ENCODE results near the gene LARP1. TPM values are rescaled to one million over a fixed set of nuclear protein-coding genes. Genes with fewer than 3 reads are reported as not detected.

The LARP1 gene
- total RNA-seq, 4 donors from 2014 or later: 79.7 to 128 (median 101) TPM

- H3K4me1 ChIP-seq: peaks cover 0 to 35% (median 19%) of the 10 kb centered on the region in 4 donors
- H3K9me3 ChIP-seq: no peaks in the 10 kb centered on the region
- intact Hi-C loops (cut with DNase I): no loop called here
- peaks cover 32 to 98% (median 93%) of the 10 kb centered on the region in 4 donors for H3K36me3 ChIP-seq
- no peaks in the 10 kb centered on the region for H3K27me3 ChIP-seq
- WGBS: 81% methylated on average over 5 of the region's 5 CpGs
- H3K27ac ChIP-seq (replicated peaks in 1 of 4): no peak overlapping the region
- no peak overlapping the region for H3K4me3 ChIP-seq
- TF ChIP-seq POLR2A (IDR thresholded peaks at IDR 0.05; ENCODE audit: low read depth): no peak
- TF ChIP-seq POLR2AphosphoS5 (IDR thresholded peaks at IDR 0.05): no peak
- no peak for TF ChIP-seq CTCF (IDR thresholded peaks at IDR 0.05)
- no peak for TF ChIP-seq EP300 (IDR thresholded peaks at IDR 0.05)
- DNase-seq (ENCODE audit: extremely low spot score): no peak
These were observed 60.6 kb downstream of the LARP1 start for GRCh38 chr5:154815684-154816247.

GRCh38 chr5:154816891-154817492 lies 61.8 kb downstream of the LARP1 start:
- H3K4me1 ChIP-seq: peaks cover 0 to 28% (median 16%) of the 10 kb centered on the region in 4 donors
- intact Hi-C loops (cut with DNase I): no loop called here
- no peaks in the 10 kb centered on the region for H3K27me3 ChIP-seq
- no peak overlapping the region for H3K4me3 ChIP-seq
- no peak for DNase-seq (ENCODE audit: extremely low spot score)
- H3K27ac ChIP-seq (replicated peaks in 1 of 4): peak overlapping the region in 2 of 4 donors; percentile 2 to 16
- no peaks in the 10 kb centered on the region for H3K9me3 ChIP-seq
- H3K36me3 ChIP-seq: peaks cover 21 to 98% (median 93%) of the 10 kb centered on the region in 4 donors
- no peak for TF ChIP-seq EP300 (IDR thresholded peaks at IDR 0.05)
- no peak for TF ChIP-seq POLR2AphosphoS5 (IDR thresholded peaks at IDR 0.05)
- no peak for TF ChIP-seq CTCF (IDR thresholded peaks at IDR 0.05)
- TF ChIP-seq POLR2A (IDR thresholded peaks at IDR 0.05; ENCODE audit: low read depth): no peak
- 83% methylated on average over 5 of the region's 5 CpGs for WGBS

- peak overlapping the region in 3 of 4 donors; percentile 16 to 36 (median 33) for H3K27ac ChIP-seq (replicated peaks in 1 of 4)
- peaks cover 0 to 22% (median 16%) of the 10 kb centered on the region in 4 donors for H3K4me1 ChIP-seq
- intact Hi-C loops (cut with DNase I): no loop called here
- no peaks in the 10 kb centered on the region for H3K27me3 ChIP-seq
- no peaks in the 10 kb centered on the region for H3K9me3 ChIP-seq
- TF ChIP-seq CTCF (IDR thresholded peaks at IDR 0.05): no peak
- TF ChIP-seq POLR2AphosphoS5 (IDR thresholded peaks at IDR 0.05): no peak
- TF ChIP-seq POLR2A (IDR thresholded peaks at IDR 0.05; ENCODE audit: low read depth): no peak
- no peak for TF ChIP-seq EP300 (IDR thresholded peaks at IDR 0.05)
- H3K36me3 ChIP-seq: peaks cover 17 to 98% (median 92%) of the 10 kb centered on the region in 4 donors
- no peak overlapping the region for H3K4me3 ChIP-seq
- 82% methylated on average over 6 of the region's 6 CpGs for WGBS
- no peak for DNase-seq (ENCODE audit: extremely low spot score)
These were observed 62.6 kb downstream of the LARP1 start for GRCh38 chr5:154817815-154818214.

GRCh38 chr5:154818471-154819116 lies 63.4 kb downstream of the LARP1 start:
- Histone ChIP-seq H3K36me3 (peaks cover 15 to 98% (median 92%) of the 10 kb centered on the region in 4 donors), H3K4me3 (no peak overlapping the region), H3K9me3 (no peaks in the 10 kb centered on the region), H3K27me3 (no peaks in the 10 kb centered on the region), H3K27ac (replicated peaks in 1 of 4) (peak overlapping the region; percentile 16 to 36 (median 28)), H3K4me1 (peaks cover 0 to 19% (median 14%) of the 10 kb centered on the region in 4 donors)
- 41% methylated on average over 1 of the region's 2 CpGs for WGBS
- TF ChIP-seq EP300 (IDR thresholded peaks at IDR 0.05) (no peak), POLR2A (IDR thresholded peaks at IDR 0.05; ENCODE audit: low read depth) (no peak), CTCF (IDR thresholded peaks at IDR 0.05) (no peak), POLR2AphosphoS5 (IDR thresholded peaks at IDR 0.05) (no peak)
- no peak for DNase-seq (ENCODE audit: extremely low spot score)
- intact Hi-C loops (cut with DNase I): no loop called here

Data from esophagus muscularis mucosa (tissue), 4 donors.